ENCODE measurements around the gene HNRNPL. TPM values are rescaled to one million over a fixed set of nuclear protein-coding genes. Genes with fewer than 3 reads are reported as not detected.

HNRNPL gene
- polyA plus RNA-seq, 3 donors = 51.9 to 234 (median 58.7) TPM

DNA sequence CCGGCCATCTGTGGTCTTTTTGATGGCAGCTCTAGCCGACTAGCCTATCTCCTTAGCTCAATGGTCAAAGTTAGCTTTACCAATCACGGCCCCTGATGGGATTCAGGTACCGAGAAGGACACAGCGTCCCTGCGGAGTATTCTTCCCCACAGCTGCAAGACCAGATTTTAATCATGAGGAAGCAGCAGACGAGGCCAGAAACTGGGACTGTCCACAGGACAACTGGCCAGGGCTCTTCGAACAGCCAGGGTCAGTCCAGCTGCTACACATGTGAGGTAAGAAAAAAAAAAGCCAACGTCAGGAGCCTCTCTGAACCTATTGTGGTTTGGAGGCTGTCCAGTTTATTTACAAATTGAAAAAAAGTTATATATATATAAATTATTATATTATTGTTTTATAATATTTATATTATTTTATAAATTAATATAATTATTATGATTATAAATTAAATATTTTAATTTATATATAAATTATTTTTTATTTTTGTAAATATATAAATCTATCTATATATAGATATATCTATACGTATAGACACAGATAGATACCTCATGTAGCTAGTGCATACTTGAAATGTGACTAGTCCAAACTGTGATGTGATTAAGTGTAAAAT is 17.5 kb upstream of the HNRNPL start:
- Mint-ChIP-seq H3K36me3 (peaks cover 10% of the 10 kb centered on the region in 2 donors), H3K9me3 (peaks cover 0 to 7% (median 0%) of the 10 kb centered on the region in 7 donors), H3K4me3 (no peak overlapping the region), H3K27me3 (ENCODE audit: low read depth in 3 of 3) (peaks cover 2 to 3% (median 2%) of the 10 kb centered on the region in 3 donors), H3K4me1 (peaks cover 44% of the 10 kb centered on the region), H3K27ac (no peak overlapping the region)
- Histone ChIP-seq H3K4me3 (replicated peaks in 1 of 3; ENCODE audit: low read depth in 2 of 3, low read length in 3 of 3) (no peak overlapping the region), H3K27me3 (ENCODE audit: control insufficient read depth in 2 of 2, insufficient read depth in 2 of 2, low read length in 2 of 2) (no peaks in the 10 kb centered on the region), H3K4me1 (ENCODE audit: control insufficient read depth in 1 of 2, insufficient read depth in 2 of 2, low read length in 2 of 2) (peaks cover 33 to 44% of the 10 kb centered on the region in 2 donors), H3K9ac (ENCODE audit: insufficient read depth, low read length, poor library complexity, severe bottlenecking) (no peak overlapping the region), H3K27ac (ENCODE audit: low read depth in 1 of 2, low read length in 2 of 2) (no peak overlapping the region), H3K79me2 (ENCODE audit: insufficient read depth, low read length) (no peaks in the 10 kb centered on the region), H4K20me1 (ENCODE audit: insufficient read depth, low read length) (no peaks in the 10 kb centered on the region), H2AFZ (ENCODE audit: insufficient read depth, low read depth, low read length, poor library complexity, severe bottlenecking) (no peak overlapping the region), H3K4me2 (replicated peaks; ENCODE audit: extremely low read depth, low read length, poor library complexity, severe bottlenecking) (no peak overlapping the region), H3K36me3 (replicated peaks in 1 of 2; ENCODE audit: control insufficient read depth in 1 of 2, insufficient read depth in 2 of 2, low read length in 2 of 2) (no peaks in the 10 kb centered on the region), H3K9me3 (replicated peaks in 1 of 2; ENCODE audit: control insufficient read depth in 1 of 2, insufficient read depth in 1 of 2, low read length in 2 of 2) (no peaks in the 10 kb centered on the region)
- WGBS (ENCODE audit: insufficient coverage) = 98% methylated on average over 6 of the region's 10 CpGs
- no peak for DNase-seq
- intact Hi-C loops (cut with micrococcal nuclease) = no loop called here
- no peak for TF ChIP-seq CTCF (IDR thresholded peaks at IDR 0.05)

GRCh38 chr19:38862321-38863059 is 12.7 kb upstream of the HNRNPL start:
- Mint-ChIP-seq H3K4me3 (peak overlapping the region in 1 of 2 donors; percentile 33), H3K27ac (peak overlapping the region in 2 of 7 donors; percentile 25 to 35), H3K27me3 (ENCODE audit: low read depth in 3 of 3) (peaks cover 0 to 6% (median 3%) of the 10 kb centered on the region in 3 donors), H3K4me1 (peaks cover 37% of the 10 kb centered on the region), H3K36me3 (peaks cover 0 to 2% of the 10 kb centered on the region in 2 donors), H3K9me3 (peaks cover 0 to 7% (median 0%) of the 10 kb centered on the region in 7 donors)
- Histone ChIP-seq H3K4me1 (ENCODE audit: control insufficient read depth in 1 of 2, insufficient read depth in 2 of 2, low read length in 2 of 2) (peaks cover 23 to 28% of the 10 kb centered on the region in 2 donors), H3K4me2 (replicated peaks; ENCODE audit: extremely low read depth, low read length, poor library complexity, severe bottlenecking) (no peak overlapping the region), H4K20me1 (ENCODE audit: insufficient read depth, low read length) (no peaks in the 10 kb centered on the region), H3K4me3 (replicated peaks in 1 of 3; ENCODE audit: low read depth in 2 of 3, low read length in 3 of 3) (no peak overlapping the region), H3K9ac (ENCODE audit: insufficient read depth, low read length, poor library complexity, severe bottlenecking) (no peak overlapping the region), H3K36me3 (replicated peaks in 1 of 2; ENCODE audit: control insufficient read depth in 1 of 2, insufficient read depth in 2 of 2, low read length in 2 of 2) (no peaks in the 10 kb centered on the region), H3K9me3 (replicated peaks in 1 of 2; ENCODE audit: control insufficient read depth in 1 of 2, insufficient read depth in 1 of 2, low read length in 2 of 2) (no peaks in the 10 kb centered on the region), H2AFZ (ENCODE audit: insufficient read depth, low read depth, low read length, poor library complexity, severe bottlenecking) (peak overlapping the region; percentile 31), H3K27ac (ENCODE audit: low read depth in 1 of 2, low read length in 2 of 2) (no peak overlapping the region), H3K79me2 (ENCODE audit: insufficient read depth, low read length) (no peaks in the 10 kb centered on the region), H3K27me3 (ENCODE audit: control insufficient read depth in 2 of 2, insufficient read depth in 2 of 2, low read length in 2 of 2) (no peaks in the 10 kb centered on the region)
- DNase-seq = no peak
- no peak for TF ChIP-seq CTCF (IDR thresholded peaks at IDR 0.05)
- WGBS (ENCODE audit: insufficient coverage) = 2% methylated on average over 3 of the region's 10 CpGs
- intact Hi-C loops (cut with micrococcal nuclease) = no loop called here
